Astrocyte of the spinal cord (primary cell): Measurements from ENCODE around the gene BCAS1.

ENCODE experiments used
- DNase-seq: peaks from one replicate; pipeline ENCODE4 v3.0.0; 2011; ENCODE audit warnings: low read depth, low spot score
- H3K4me3 ChIP-seq: 2 replicates; pipeline ENCODE4 v1.5.1; 2011; ENCODE audit warnings: low read depth, mild to moderate bottlenecking, low read length, moderate library complexity
- in situ Hi-C: cut with HindIII; loops from 2 replicates; pipeline ENCODE4 v1.10.0; 2017; ENCODE audit warnings: low sequenced_read_pairs
- TF ChIP-seq, protein P1 (sequence below): IDR thresholded peaks from 2 replicates; pipeline ENCODE4 v1.5.1; 2012; ENCODE audit warnings: low read depth, mild to moderate bottlenecking, low read length, inconsistent platforms

The BCAS1 gene

DNA sequence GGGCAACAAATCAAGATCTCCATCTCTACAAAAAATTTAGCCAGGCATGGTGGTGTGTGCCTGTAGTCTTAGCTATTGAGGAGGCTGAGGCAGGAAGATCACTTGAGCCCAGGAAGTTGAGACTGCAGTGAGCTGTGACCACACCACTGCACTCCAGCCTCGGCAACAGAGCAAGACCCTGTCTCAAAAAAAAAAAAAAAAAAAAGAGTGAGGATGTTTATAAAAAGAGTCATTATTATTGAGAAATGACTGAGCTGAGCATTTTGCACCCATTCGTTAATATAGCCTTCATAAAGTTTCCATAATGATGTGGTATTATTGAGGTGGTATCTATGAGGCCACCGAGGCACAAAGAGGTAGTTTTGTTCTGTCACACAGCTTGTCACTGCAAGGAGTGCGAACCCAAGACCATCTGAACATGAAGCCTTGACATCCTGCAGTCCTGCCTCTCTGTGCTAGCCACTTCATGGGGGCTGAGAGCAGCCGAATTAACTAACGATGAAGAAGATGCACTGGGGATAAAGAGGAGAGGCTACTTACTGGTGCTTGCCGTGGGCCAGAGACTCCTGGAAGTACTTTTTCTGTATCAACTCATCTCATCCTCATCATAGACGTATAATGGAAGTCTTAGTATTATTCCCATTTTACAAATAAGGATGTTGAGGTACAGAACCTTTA lies 175.5 kb downstream of the BCAS1 start:
- in situ Hi-C loops = no loop called here
- TF ChIP-seq, protein P1, sequence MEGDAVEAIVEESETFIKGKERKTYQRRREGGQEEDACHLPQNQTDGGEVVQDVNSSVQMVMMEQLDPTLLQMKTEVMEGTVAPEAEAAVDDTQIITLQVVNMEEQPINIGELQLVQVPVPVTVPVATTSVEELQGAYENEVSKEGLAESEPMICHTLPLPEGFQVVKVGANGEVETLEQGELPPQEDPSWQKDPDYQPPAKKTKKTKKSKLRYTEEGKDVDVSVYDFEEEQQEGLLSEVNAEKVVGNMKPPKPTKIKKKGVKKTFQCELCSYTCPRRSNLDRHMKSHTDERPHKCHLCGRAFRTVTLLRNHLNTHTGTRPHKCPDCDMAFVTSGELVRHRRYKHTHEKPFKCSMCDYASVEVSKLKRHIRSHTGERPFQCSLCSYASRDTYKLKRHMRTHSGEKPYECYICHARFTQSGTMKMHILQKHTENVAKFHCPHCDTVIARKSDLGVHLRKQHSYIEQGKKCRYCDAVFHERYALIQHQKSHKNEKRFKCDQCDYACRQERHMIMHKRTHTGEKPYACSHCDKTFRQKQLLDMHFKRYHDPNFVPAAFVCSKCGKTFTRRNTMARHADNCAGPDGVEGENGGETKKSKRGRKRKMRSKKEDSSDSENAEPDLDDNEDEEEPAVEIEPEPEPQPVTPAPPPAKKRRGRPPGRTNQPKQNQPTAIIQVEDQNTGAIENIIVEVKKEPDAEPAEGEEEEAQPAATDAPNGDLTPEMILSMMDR = no peak
- no peak for DNase-seq
- no peak overlapping the region for H3K4me3 ChIP-seq
